Prostate gland (tissue), 2 donors: ENCODE measurements around the gene BTBD9.

Experiments
- POLR2A ChIP-seq: fragments of 450-650 bp; IDR thresholded peaks from one replicate; pipeline ENCODE4 v1.6.1; 2016; ENCODE audit warnings: antibody characterized with exemption, mild to moderate bottlenecking
- TF ChIP-seq, protein P1 (sequence below), 4 experiments: fragments of 200-600 bp in 2 of 4; fragments of 450-650 bp in 2 of 4; sonication (generic) in 2 of 4; IDR thresholded peaks; 1 replicate in 3 of 4; 2 replicates in 1 of 4; pipeline ENCODE4 v1.5.1; 2016 to 2019; ENCODE audit warnings: antibody characterized with exemption in 4 of 4, mild to moderate bottlenecking in 2 of 4, moderate library complexity in 2 of 4

DNA sequence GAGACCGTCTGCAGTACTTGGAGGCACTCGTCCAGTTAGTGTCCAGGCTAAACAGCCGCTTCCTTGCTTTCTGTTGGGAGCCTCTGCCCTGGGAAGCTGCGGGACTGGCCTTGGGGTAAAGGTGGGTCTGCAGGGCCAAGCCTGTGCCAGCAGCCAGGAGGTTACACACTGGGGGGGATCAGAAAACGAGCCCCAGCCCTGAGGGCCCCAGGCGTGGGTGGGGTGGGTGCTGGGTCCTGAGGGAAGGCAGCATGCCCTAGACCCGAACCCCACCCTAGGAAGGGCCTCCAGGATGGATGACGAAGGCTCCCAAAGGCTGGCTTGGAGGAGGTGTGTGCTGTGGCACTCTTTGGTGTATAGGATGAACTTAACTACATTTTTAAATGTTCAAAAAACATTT is 485.0 kb downstream of the BTBD9 start:
- TF ChIP-seq, protein P1, sequence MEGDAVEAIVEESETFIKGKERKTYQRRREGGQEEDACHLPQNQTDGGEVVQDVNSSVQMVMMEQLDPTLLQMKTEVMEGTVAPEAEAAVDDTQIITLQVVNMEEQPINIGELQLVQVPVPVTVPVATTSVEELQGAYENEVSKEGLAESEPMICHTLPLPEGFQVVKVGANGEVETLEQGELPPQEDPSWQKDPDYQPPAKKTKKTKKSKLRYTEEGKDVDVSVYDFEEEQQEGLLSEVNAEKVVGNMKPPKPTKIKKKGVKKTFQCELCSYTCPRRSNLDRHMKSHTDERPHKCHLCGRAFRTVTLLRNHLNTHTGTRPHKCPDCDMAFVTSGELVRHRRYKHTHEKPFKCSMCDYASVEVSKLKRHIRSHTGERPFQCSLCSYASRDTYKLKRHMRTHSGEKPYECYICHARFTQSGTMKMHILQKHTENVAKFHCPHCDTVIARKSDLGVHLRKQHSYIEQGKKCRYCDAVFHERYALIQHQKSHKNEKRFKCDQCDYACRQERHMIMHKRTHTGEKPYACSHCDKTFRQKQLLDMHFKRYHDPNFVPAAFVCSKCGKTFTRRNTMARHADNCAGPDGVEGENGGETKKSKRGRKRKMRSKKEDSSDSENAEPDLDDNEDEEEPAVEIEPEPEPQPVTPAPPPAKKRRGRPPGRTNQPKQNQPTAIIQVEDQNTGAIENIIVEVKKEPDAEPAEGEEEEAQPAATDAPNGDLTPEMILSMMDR (IDR thresholded peaks at IDR 0.05): no peak
- no peak for TF ChIP-seq POLR2A
